ENCODE measurements around the gene PSMD1.

DNA sequence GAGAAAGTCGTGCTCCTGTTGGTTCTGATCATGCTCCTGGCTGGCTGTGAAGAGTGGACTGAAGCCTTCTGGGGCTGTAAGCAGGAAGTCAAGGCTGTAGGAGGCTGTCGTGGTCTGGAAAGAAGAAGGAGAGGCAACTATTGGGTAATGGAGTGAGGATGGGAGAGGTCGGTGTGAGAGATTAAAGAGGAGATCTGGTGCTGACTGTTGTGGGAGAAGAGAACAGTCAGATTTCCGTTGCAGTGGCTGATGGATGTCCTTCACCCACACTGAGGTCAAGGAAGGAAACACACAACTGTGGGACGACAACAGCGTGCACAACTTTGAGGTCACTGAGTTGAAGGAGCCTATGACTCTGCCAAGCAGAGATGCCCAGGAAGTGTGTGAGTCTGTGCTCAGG lies 2.8 kb upstream of the PSMD1 start:
- TF ChIP-seq, protein P1, sequence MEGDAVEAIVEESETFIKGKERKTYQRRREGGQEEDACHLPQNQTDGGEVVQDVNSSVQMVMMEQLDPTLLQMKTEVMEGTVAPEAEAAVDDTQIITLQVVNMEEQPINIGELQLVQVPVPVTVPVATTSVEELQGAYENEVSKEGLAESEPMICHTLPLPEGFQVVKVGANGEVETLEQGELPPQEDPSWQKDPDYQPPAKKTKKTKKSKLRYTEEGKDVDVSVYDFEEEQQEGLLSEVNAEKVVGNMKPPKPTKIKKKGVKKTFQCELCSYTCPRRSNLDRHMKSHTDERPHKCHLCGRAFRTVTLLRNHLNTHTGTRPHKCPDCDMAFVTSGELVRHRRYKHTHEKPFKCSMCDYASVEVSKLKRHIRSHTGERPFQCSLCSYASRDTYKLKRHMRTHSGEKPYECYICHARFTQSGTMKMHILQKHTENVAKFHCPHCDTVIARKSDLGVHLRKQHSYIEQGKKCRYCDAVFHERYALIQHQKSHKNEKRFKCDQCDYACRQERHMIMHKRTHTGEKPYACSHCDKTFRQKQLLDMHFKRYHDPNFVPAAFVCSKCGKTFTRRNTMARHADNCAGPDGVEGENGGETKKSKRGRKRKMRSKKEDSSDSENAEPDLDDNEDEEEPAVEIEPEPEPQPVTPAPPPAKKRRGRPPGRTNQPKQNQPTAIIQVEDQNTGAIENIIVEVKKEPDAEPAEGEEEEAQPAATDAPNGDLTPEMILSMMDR (IDR thresholded peaks at IDR 0.05) = no peak
- TF ChIP-seq POLR2A (IDR thresholded peaks at IDR 0.05) = no peak

Data from adrenal gland (tissue), 5 donors.